Transverse colon (tissue), 4 donors: Measurements from ENCODE around the gene ENPP7.

Source experiments
- CTCF ChIP-seq, 5 experiments: fragments of 200-600 bp in 3 of 5; fragments of 450-650 bp in 2 of 5; sonication (generic) in 3 of 5; IDR thresholded peaks; 1 replicate in 2 of 5; 2 replicates in 3 of 5; pipeline ENCODE4 v1.5.1; 2016 to 2017; ENCODE audit warnings: antibody characterized with exemption in 5 of 5, inconsistent platforms in 3 of 5, mild to moderate bottlenecking in 2 of 5, moderate library complexity in 1 of 5
- EP300 ChIP-seq: sonication (generic); formaldehyde crosslinking; IDR thresholded peaks from one replicate; pipeline ENCODE4 v1.6.1; 2017; ENCODE audit warnings: antibody characterized with exemption, low read depth
- POLR2A ChIP-seq: fragments of 450-650 bp; IDR thresholded peaks from one replicate; pipeline ENCODE4 v1.6.1; 2016; ENCODE audit warnings: antibody characterized with exemption, mild to moderate bottlenecking, moderate library complexity
- POLR2AphosphoS5 ChIP-seq, 3 donors: sonication (generic); formaldehyde crosslinking; IDR thresholded peaks; one replicate each; pipeline ENCODE4 v1.6.1; 2016; ENCODE audit warnings: antibody characterized with exemption in 3 of 3

GRCh38 chr17:79707931-79708891 is 22.5 kb upstream of the ENPP7 start:
- TF ChIP-seq CTCF (IDR thresholded peaks at IDR 0.05), result peak; percentile 74 to 85 (median 78)
- no peak for TF ChIP-seq EP300
- TF ChIP-seq POLR2AphosphoS5 (IDR thresholded peaks at IDR 0.05), result no peak
- no peak for TF ChIP-seq POLR2A
